Measurements from ENCODE around the gene FZD10.

FZD10 gene

DNA sequence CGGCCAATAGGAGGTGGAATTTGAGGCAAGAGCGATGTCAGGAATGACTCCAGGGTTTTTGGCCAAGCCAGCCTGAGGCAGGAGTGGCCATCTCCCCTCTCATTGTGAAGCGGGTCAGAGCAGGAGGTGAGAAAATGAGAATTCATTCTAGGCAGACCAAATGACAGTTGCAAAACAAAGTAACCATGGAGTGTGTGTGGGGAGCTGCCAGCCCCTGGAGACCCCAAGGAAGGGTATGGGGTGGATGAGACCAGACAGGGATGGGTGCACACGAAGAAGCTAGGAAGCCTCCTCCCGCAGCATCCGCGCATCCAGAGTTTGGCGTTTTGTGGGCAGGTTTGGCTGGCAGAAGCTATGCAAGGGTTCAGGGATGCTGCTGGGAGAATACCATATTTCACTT is 38.8 kb downstream of the FZD10 start:
- H3K27me3 ChIP-seq (ENCODE audit: insufficient read depth, poor library complexity, severe bottlenecking): no peaks in the 10 kb centered on the region
- H3K27ac ChIP-seq (replicated peaks): no peak overlapping the region
- TF ChIP-seq POLR2AphosphoS5 (IDR thresholded peaks at IDR 0.05; ENCODE audit: low read depth) (no peak), GABPA (IDR thresholded peaks at IDR 0.05; ENCODE audit: low read depth) (no peak), SPI1 (IDR thresholded peaks at IDR 0.05; ENCODE audit: borderline replicate concordance, low read depth) (no peak)
- TF ChIP-seq, protein P1, sequence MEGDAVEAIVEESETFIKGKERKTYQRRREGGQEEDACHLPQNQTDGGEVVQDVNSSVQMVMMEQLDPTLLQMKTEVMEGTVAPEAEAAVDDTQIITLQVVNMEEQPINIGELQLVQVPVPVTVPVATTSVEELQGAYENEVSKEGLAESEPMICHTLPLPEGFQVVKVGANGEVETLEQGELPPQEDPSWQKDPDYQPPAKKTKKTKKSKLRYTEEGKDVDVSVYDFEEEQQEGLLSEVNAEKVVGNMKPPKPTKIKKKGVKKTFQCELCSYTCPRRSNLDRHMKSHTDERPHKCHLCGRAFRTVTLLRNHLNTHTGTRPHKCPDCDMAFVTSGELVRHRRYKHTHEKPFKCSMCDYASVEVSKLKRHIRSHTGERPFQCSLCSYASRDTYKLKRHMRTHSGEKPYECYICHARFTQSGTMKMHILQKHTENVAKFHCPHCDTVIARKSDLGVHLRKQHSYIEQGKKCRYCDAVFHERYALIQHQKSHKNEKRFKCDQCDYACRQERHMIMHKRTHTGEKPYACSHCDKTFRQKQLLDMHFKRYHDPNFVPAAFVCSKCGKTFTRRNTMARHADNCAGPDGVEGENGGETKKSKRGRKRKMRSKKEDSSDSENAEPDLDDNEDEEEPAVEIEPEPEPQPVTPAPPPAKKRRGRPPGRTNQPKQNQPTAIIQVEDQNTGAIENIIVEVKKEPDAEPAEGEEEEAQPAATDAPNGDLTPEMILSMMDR (IDR thresholded peaks at IDR 0.05; ENCODE audit: insufficient read depth, low read length): no peak
- DNase-seq (ENCODE audit: low read depth in 1 of 2, low spot score in 1 of 2): no peak
- no peak overlapping the region for H3K4me3 ChIP-seq (replicated peaks; ENCODE audit: insufficient read depth, low read length)

DNA sequence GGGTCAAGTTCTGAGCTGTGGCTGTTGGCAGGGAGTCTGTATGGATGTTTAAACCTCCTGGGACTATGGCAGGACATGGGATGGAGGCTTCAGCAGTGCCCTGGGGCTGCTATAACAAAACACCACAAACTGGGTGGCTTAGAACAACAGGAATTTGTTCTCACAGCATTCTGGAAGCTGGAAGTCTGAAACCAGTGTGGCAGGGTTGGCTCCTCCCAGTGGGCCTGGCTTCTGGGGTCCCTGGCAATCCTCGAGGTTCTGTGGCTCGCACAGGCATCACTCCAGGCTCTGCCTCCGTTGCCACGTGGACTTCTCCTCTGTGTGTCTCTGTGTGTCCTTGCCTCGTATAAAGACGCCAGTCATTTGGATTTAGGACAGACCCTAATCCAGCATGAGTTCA is 39.9 kb downstream of the FZD10 start:
- no peaks in the 10 kb centered on the region for H3K27me3 ChIP-seq (ENCODE audit: insufficient read depth, poor library complexity, severe bottlenecking)

DNA sequence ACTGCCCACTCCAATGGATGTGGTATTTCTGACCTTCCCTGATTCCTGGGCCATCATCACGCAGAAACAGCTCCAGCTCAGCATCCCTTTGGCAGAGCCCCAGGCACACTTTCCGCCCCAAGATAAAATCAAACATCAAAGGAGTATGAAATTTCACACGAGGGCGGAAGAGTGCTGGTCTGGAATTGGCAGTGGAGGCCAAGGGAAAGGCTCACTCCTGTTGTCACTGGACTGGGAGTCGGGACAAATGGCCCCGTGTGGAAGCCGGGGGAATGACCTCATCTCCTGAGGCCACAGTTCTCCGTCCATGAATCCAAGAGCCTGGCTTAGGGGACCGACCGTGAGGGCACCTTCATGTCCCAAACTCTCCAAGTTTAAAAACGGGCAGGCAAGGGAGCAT is 40.9 kb downstream of the FZD10 start:
- DNase-seq (ENCODE audit: low read depth in 1 of 2, low spot score in 1 of 2): no peak
- Histone ChIP-seq H3K4me3 (replicated peaks; ENCODE audit: insufficient read depth, low read length) (no peak overlapping the region), H3K27ac (replicated peaks) (no peak overlapping the region), H3K27me3 (ENCODE audit: insufficient read depth, poor library complexity, severe bottlenecking) (no peaks in the 10 kb centered on the region)
- TF ChIP-seq SPI1 (IDR thresholded peaks at IDR 0.05; ENCODE audit: borderline replicate concordance, low read depth) (no peak), POLR2AphosphoS5 (IDR thresholded peaks at IDR 0.05; ENCODE audit: low read depth) (no peak), GABPA (IDR thresholded peaks at IDR 0.05; ENCODE audit: low read depth) (no peak)
- TF ChIP-seq, protein P2, sequence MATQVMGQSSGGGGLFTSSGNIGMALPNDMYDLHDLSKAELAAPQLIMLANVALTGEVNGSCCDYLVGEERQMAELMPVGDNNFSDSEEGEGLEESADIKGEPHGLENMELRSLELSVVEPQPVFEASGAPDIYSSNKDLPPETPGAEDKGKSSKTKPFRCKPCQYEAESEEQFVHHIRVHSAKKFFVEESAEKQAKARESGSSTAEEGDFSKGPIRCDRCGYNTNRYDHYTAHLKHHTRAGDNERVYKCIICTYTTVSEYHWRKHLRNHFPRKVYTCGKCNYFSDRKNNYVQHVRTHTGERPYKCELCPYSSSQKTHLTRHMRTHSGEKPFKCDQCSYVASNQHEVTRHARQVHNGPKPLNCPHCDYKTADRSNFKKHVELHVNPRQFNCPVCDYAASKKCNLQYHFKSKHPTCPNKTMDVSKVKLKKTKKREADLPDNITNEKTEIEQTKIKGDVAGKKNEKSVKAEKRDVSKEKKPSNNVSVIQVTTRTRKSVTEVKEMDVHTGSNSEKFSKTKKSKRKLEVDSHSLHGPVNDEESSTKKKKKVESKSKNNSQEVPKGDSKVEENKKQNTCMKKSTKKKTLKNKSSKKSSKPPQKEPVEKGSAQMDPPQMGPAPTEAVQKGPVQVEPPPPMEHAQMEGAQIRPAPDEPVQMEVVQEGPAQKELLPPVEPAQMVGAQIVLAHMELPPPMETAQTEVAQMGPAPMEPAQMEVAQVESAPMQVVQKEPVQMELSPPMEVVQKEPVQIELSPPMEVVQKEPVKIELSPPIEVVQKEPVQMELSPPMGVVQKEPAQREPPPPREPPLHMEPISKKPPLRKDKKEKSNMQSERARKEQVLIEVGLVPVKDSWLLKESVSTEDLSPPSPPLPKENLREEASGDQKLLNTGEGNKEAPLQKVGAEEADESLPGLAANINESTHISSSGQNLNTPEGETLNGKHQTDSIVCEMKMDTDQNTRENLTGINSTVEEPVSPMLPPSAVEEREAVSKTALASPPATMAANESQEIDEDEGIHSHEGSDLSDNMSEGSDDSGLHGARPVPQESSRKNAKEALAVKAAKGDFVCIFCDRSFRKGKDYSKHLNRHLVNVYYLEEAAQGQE (IDR thresholded peaks at IDR 0.05; ENCODE audit: insufficient replicate concordance, low read depth): no peak
- TF ChIP-seq, protein P1 (IDR thresholded peaks at IDR 0.05; ENCODE audit: insufficient read depth, low read length): no peak

More for the DNA sequence above, 39.9 kb downstream of the FZD10 start:
- no peak overlapping the region for H3K27ac ChIP-seq (replicated peaks)
- H3K4me3 ChIP-seq (replicated peaks; ENCODE audit: insufficient read depth, low read length): no peak overlapping the region
- TF ChIP-seq, protein P1 (IDR thresholded peaks at IDR 0.05; ENCODE audit: insufficient read depth, low read length): no peak
- TF ChIP-seq, protein P2 (IDR thresholded peaks at IDR 0.05; ENCODE audit: insufficient replicate concordance, low read depth): no peak
- no peak for TF ChIP-seq SPI1 (IDR thresholded peaks at IDR 0.05; ENCODE audit: borderline replicate concordance, low read depth)
- TF ChIP-seq GABPA (IDR thresholded peaks at IDR 0.05; ENCODE audit: low read depth): no peak
- no peak for TF ChIP-seq POLR2AphosphoS5 (IDR thresholded peaks at IDR 0.05; ENCODE audit: low read depth)
- no peak for DNase-seq (ENCODE audit: low read depth in 1 of 2, low spot score in 1 of 2)

DNA sequence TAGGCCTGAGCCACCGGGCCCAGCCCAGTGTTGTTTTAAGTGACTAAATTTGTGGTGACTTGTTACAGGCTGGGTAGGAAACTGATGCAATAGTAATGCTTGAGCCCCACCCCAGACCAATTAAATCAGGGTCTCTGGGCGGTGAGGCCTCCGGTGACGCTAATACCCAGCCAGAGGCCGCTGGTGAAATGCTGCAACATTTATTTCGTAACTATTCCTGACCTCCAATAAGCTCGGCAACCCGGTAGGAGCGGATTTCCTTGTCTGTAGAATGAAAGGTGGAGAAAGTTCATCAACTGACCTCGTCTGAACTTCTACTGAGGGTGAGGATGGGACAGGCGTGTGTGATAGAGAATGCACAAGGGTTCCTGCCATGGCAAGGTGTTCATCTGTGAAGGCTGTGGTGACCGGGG is 42.3 kb downstream of the FZD10 start:
- H3K27ac ChIP-seq (replicated peaks): no peak overlapping the region
- H3K27me3 ChIP-seq (ENCODE audit: insufficient read depth, poor library complexity, severe bottlenecking): no peaks in the 10 kb centered on the region
- DNase-seq (ENCODE audit: low read depth in 1 of 2, low spot score in 1 of 2): no peak
- TF ChIP-seq POLR2AphosphoS5 (IDR thresholded peaks at IDR 0.05; ENCODE audit: low read depth) (no peak), SPI1 (IDR thresholded peaks at IDR 0.05; ENCODE audit: borderline replicate concordance, low read depth) (no peak), GABPA (IDR thresholded peaks at IDR 0.05; ENCODE audit: low read depth) (no peak)
- TF ChIP-seq, protein P2 (IDR thresholded peaks at IDR 0.05; ENCODE audit: insufficient replicate concordance, low read depth): no peak
- TF ChIP-seq, protein P1 (IDR thresholded peaks at IDR 0.05; ENCODE audit: insufficient read depth, low read length): no peak
- H3K4me3 ChIP-seq (replicated peaks; ENCODE audit: insufficient read depth, low read length): no peak overlapping the region

Data from HL-60 (cell line).